ENCODE data around the gene ABCA1. TPM values are rescaled to one million over a fixed set of nuclear protein-coding genes. Genes with fewer than 3 reads are reported as not detected.

ABCA1 gene
- total RNA-seq, 3 donors from 2014 or later (not counting 1 experiment from before 2014, with no cell fraction given), result 1.9 to 10.8 (median 4.8) TPM

GRCh38 chr9:104854613-104855012, 73.3 kb downstream of the ABCA1 start:
- no peak overlapping the region for H3K27ac Mint-ChIP-seq
- intact Hi-C loops (cut with micrococcal nuclease), result no loop called here
- H3K4me3 ChIP-seq (ENCODE audit: low read length), result no peak overlapping the region
- WGBS (ENCODE audit: insufficient coverage), result 100% methylated on average over 1 of the region's 1 CpG
- no peak overlapping the region for H3K4me3 Mint-ChIP-seq
- no peaks in the 10 kb centered on the region for H3K9me3 Mint-ChIP-seq
- no peak for TF ChIP-seq CTCF (IDR thresholded peaks at IDR 0.05)
- no peaks in the 10 kb centered on the region for H3K27me3 ChIP-seq (ENCODE audit: control insufficient read depth, insufficient read depth, low read length)
- peaks cover 3 to 9% of the 10 kb centered on the region in 2 donors for H3K27me3 Mint-ChIP-seq (ENCODE audit: low read depth in 2 of 2)
- no peak for DNase-seq
- no peaks in the 10 kb centered on the region for H3K9me3 ChIP-seq (ENCODE audit: control insufficient read depth, insufficient read depth, low read length)
- no peaks in the 10 kb centered on the region for H3K4me1 ChIP-seq (ENCODE audit: control insufficient read depth, insufficient read depth, low read length)
- H3K4me1 Mint-ChIP-seq, result no peaks in the 10 kb centered on the region
- no peaks in the 10 kb centered on the region for H3K36me3 Mint-ChIP-seq
- H3K27ac ChIP-seq (ENCODE audit: low read length), result no peak overlapping the region
- ATAC-seq, result no peak
- no peaks in the 10 kb centered on the region for H3K36me3 ChIP-seq (ENCODE audit: control insufficient read depth, insufficient read depth, low read length)

GRCh38 chr9:104853683-104854082, 74.3 kb downstream of the ABCA1 start:
- no peak for TF ChIP-seq CTCF (IDR thresholded peaks at IDR 0.05)
- Mint-ChIP-seq H3K36me3 (no peaks in the 10 kb centered on the region), H3K27ac (no peak overlapping the region), H3K27me3 (ENCODE audit: low read depth in 2 of 2) (peaks cover 3 to 9% of the 10 kb centered on the region in 2 donors), H3K4me3 (no peak overlapping the region), H3K9me3 (no peaks in the 10 kb centered on the region), H3K4me1 (no peaks in the 10 kb centered on the region)
- no peak for DNase-seq
- H3K27ac ChIP-seq (ENCODE audit: low read length), result no peak overlapping the region
- no peaks in the 10 kb centered on the region for H3K4me1 ChIP-seq (ENCODE audit: control insufficient read depth, insufficient read depth, low read length)
- intact Hi-C loops (cut with micrococcal nuclease), result no loop called here
- H3K9me3 ChIP-seq (ENCODE audit: control insufficient read depth, insufficient read depth, low read length), result no peaks in the 10 kb centered on the region
- ATAC-seq, result no peak
- H3K4me3 ChIP-seq (ENCODE audit: low read length), result no peak overlapping the region
- H3K36me3 ChIP-seq (ENCODE audit: control insufficient read depth, insufficient read depth, low read length), result no peaks in the 10 kb centered on the region
- no peaks in the 10 kb centered on the region for H3K27me3 ChIP-seq (ENCODE audit: control insufficient read depth, insufficient read depth, low read length)

GRCh38 chr9:104853159-104853558, 74.8 kb downstream of the ABCA1 start:
- H3K27ac Mint-ChIP-seq, result no peak overlapping the region
- ATAC-seq (no peak), DNase-seq (no peak)
- H3K4me1 Mint-ChIP-seq, result no peaks in the 10 kb centered on the region
- Histone ChIP-seq H3K9me3 (ENCODE audit: control insufficient read depth, insufficient read depth, low read length) (no peaks in the 10 kb centered on the region), H3K36me3 (ENCODE audit: control insufficient read depth, insufficient read depth, low read length) (no peaks in the 10 kb centered on the region), H3K4me1 (ENCODE audit: control insufficient read depth, insufficient read depth, low read length) (no peaks in the 10 kb centered on the region), H3K27ac (ENCODE audit: low read length) (no peak overlapping the region), H3K4me3 (ENCODE audit: low read length) (no peak overlapping the region), H3K27me3 (ENCODE audit: control insufficient read depth, insufficient read depth, low read length) (no peaks in the 10 kb centered on the region)
- intact Hi-C loops (cut with micrococcal nuclease), result no loop called here
- H3K9me3 Mint-ChIP-seq, result no peaks in the 10 kb centered on the region
- WGBS (ENCODE audit: insufficient coverage), result 80% methylated on average over 4 of the region's 4 CpGs
- no peak for TF ChIP-seq CTCF (IDR thresholded peaks at IDR 0.05)
- no peaks in the 10 kb centered on the region for H3K36me3 Mint-ChIP-seq
- peaks cover 3 to 9% of the 10 kb centered on the region in 2 donors for H3K27me3 Mint-ChIP-seq (ENCODE audit: low read depth in 2 of 2)
- no peak overlapping the region for H3K4me3 Mint-ChIP-seq

- WGBS (ENCODE audit: insufficient coverage), result 100% methylated on average over 2 of the region's 3 CpGs
- Histone ChIP-seq H3K4me1 (ENCODE audit: control insufficient read depth, insufficient read depth, low read length) (no peaks in the 10 kb centered on the region), H3K9me3 (ENCODE audit: control insufficient read depth, insufficient read depth, low read length) (no peaks in the 10 kb centered on the region), H3K36me3 (ENCODE audit: control insufficient read depth, insufficient read depth, low read length) (no peaks in the 10 kb centered on the region), H3K4me3 (ENCODE audit: low read length) (no peak overlapping the region), H3K27ac (ENCODE audit: low read length) (no peak overlapping the region), H3K27me3 (ENCODE audit: control insufficient read depth, insufficient read depth, low read length) (no peaks in the 10 kb centered on the region)
- H3K36me3 Mint-ChIP-seq, result no peaks in the 10 kb centered on the region
- ATAC-seq (no peak), DNase-seq (no peak)
- H3K27ac Mint-ChIP-seq, result no peak overlapping the region
- no peaks in the 10 kb centered on the region for H3K4me1 Mint-ChIP-seq
- intact Hi-C loops (cut with micrococcal nuclease), result no loop called here
- H3K27me3 Mint-ChIP-seq (ENCODE audit: low read depth in 2 of 2), result peaks cover 3 to 9% of the 10 kb centered on the region in 2 donors
- no peak overlapping the region for H3K4me3 Mint-ChIP-seq
- no peak for TF ChIP-seq CTCF (IDR thresholded peaks at IDR 0.05)
- no peaks in the 10 kb centered on the region for H3K9me3 Mint-ChIP-seq
Observed at GRCh38 chr9:104851546-104851920, 76.4 kb downstream of the ABCA1 start.

Data from natural killer cell (primary cell).